Activated T-helper 17 cell treated with anti-CD3 and anti-CD28 coated beads, Interleukin-2, amount 50 U/mL, for 72 hours (primary cell): ENCODE results near the gene JAKMIP1. TPM values are rescaled to one million over a fixed set of nuclear protein-coding genes. Genes with fewer than 3 reads are reported as not detected.
A peak's percentile ranks its signal among the peaks of the same experiment; 100 is the strongest.

Source experiments
- ATAC-seq: fragments of 150-1000 bp; cut with Tn5 transposase; replicated peaks from 2 replicates; pipeline ENCODE4 v1.10.0; 2021; ENCODE audit warnings: mild to moderate bottlenecking, moderate library complexity
- H3K27ac Mint-ChIP-seq: one replicate; pipeline ENCODE4 v1.8.0; 2022; ENCODE audit warnings: mixed read lengths
- H3K27me3 Mint-ChIP-seq: one replicate; pipeline ENCODE4 v1.8.0; 2022; ENCODE audit warnings: mixed read lengths
- H3K36me3 Mint-ChIP-seq: one replicate; pipeline ENCODE4 v1.8.0; 2022; ENCODE audit warnings: low read depth, mild to moderate bottlenecking, mixed read lengths
- H3K4me1 Mint-ChIP-seq: one replicate; pipeline ENCODE4 v1.8.0; 2022; ENCODE audit warnings: mixed read lengths
- H3K4me3 Mint-ChIP-seq: one replicate; pipeline ENCODE4 v1.8.0; 2022; ENCODE audit warnings: mild to moderate bottlenecking, mixed read lengths
- H3K9me3 Mint-ChIP-seq: one replicate; pipeline ENCODE4 v1.8.0; 2022; ENCODE audit warnings: mixed read lengths
- total RNA-seq, 2 donors: library from RNA; stranded (reverse); gene quantifications; one replicate each; pipeline ENCODE4 v1.2.3, GENCODE V29; 2022

The JAKMIP1 gene
- total RNA-seq, 2 donors from 2014 or later, result 13.1 to 34.6 TPM

- Mint-ChIP-seq H3K36me3 (peaks cover 13% of the 10 kb centered on the region), H3K27ac (no peak overlapping the region)
- no peak for ATAC-seq
Observed at GRCh38 chr4:6189511-6189910, 10.8 kb downstream of the JAKMIP1 start.

GRCh38 chr4:6188687-6189305 lies 11.6 kb downstream of the JAKMIP1 start:
- H3K27ac Mint-ChIP-seq, result no peak overlapping the region
- no peak overlapping the region for H3K4me3 Mint-ChIP-seq
- H3K4me1 Mint-ChIP-seq, result peaks cover 6% of the 10 kb centered on the region
- peaks cover 13% of the 10 kb centered on the region for H3K36me3 Mint-ChIP-seq
- peaks cover 1% of the 10 kb centered on the region for H3K27me3 Mint-ChIP-seq
- no peaks in the 10 kb centered on the region for H3K9me3 Mint-ChIP-seq
- no peak for ATAC-seq

More at GRCh38 chr4:6189511-6189910, 10.8 kb downstream of the JAKMIP1 start:
- Mint-ChIP-seq H3K4me3 (no peak overlapping the region), H3K9me3 (no peaks in the 10 kb centered on the region), H3K27me3 (peaks cover 3% of the 10 kb centered on the region), H3K4me1 (peaks cover 2% of the 10 kb centered on the region)

DNA sequence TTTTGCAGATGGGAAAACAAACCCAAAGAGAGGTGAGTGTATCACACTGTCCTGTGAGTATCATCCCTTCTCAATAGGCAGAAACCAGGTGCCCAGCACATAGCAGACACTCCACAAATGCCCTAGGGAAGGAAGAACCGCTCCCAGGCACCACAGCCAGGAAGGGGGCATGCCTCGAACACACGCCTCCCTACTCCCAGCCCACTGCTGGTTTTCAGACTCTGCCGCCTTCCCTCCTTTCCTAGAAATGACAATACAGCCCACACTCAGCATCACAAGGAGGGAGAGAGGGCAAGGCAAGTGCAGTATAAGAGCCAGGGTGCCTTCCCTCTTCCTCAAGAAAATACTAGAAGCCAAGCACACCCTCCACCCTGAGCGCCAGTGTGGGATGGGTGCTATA lies 16.2 kb downstream of the JAKMIP1 start:
- H3K36me3 Mint-ChIP-seq, result peaks cover 19% of the 10 kb centered on the region
- ATAC-seq, result no peak
- H3K4me1 Mint-ChIP-seq, result peaks cover 44% of the 10 kb centered on the region
- no peaks in the 10 kb centered on the region for H3K27me3 Mint-ChIP-seq
- H3K4me3 Mint-ChIP-seq, result peak overlapping the region; percentile 74
- peak overlapping the region; percentile 87 for H3K27ac Mint-ChIP-seq
- H3K9me3 Mint-ChIP-seq, result no peaks in the 10 kb centered on the region

- H3K4me1 Mint-ChIP-seq, result peaks cover 48% of the 10 kb centered on the region
- H3K4me3 Mint-ChIP-seq, result peak overlapping the region; percentile 74
- no peaks in the 10 kb centered on the region for H3K27me3 Mint-ChIP-seq
- peaks cover under 1% of the 10 kb centered on the region for H3K9me3 Mint-ChIP-seq
- H3K36me3 Mint-ChIP-seq, result peaks cover 23% of the 10 kb centered on the region
- peak overlapping the region; percentile 87 for H3K27ac Mint-ChIP-seq
- ATAC-seq, result peak; percentile 62
Observed at GRCh38 chr4:6183740-6184139, 16.6 kb downstream of the JAKMIP1 start.

DNA sequence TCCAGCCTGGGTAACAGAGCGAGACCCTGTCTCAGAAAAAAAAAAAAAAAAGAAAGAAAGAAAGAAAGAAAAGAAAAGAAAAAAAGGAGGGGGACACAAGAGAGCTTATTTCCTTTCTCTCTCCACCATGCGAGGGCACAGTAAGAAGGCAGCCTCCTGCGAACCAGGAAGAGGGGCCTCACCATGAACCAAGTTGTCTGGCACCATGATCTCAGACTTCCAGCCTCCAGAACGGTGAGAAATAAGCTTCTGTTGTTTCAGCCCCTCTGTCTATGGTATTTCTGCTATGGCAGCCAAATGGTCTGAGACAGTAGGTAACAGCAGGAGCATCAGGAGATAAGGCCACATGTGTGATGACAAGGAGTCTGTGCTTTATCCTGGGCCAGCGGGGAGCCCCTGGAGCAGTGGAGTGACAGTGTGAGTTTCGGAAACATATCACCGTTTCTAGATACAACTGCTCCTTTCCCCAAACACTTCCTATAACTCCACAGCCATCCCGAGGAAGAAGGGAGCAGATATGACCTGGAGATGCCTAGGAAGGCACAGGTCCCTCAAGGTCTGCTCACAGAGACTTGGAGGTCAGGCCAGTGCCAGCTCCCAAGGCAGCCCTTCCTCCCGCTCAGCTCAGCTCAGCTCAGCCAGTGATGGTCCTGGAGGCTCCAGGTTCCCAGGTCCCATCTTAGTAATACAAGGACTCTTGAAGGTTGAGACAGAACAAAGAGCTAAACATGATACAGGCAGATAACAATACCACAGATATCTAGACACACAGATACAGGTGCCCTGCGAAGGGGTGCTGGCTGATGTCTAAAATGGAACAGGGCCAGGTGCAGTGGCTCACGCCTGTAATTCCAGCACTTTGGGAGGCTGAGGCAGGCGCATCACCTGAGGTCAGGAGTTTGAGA lies 17.7 kb downstream of the JAKMIP1 start:
- Mint-ChIP-seq H3K9me3 (peaks cover 12% of the 10 kb centered on the region), H3K27ac (peak overlapping the region; percentile 93), H3K4me1 (peaks cover 59% of the 10 kb centered on the region), H3K4me3 (peak overlapping the region; percentile 74), H3K36me3 (peaks cover 32% of the 10 kb centered on the region), H3K27me3 (no peaks in the 10 kb centered on the region)
- ATAC-seq, result no peak

DNA sequence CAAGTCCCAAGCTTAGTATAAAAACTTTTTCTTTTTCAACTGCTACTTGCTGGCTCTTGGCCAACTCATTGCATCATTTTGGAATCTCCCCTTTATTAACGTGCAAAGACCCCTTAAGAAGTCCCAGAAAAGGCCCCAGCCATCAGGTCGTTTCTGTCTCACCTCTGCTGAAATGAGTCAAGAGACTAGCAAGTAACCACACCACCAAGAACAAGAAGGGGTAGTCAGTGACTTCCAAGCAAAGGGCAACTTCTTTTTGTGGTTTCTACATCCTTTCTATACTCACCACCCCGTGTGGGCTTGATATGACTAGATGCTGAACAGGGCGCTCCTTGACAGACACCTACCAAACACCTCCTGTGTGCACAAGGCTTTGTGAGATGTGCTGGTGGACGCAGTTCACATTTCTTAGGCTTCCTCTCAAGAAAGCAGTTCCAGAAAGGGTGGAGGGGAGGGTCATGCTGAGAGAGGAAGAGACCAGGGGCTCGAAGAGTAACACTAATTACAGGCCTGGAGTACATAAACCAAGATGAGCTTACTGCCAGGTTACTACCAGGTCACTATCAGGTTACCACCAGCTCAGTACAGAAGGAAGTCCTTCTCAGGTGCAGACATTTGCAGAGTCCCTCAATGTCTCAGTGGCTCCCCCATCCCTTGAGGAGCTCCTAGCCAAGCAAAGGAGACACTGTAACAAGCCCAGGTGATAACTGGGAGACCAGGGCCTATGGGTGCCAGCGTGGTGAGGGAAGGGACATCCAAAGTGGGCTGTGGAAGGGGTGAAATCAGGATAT lies 19.3 kb downstream of the JAKMIP1 start:
- peak overlapping the region; percentile 93 for H3K27ac Mint-ChIP-seq
- peaks cover 61% of the 10 kb centered on the region for H3K4me1 Mint-ChIP-seq
- ATAC-seq, result peak; percentile 85
- peak overlapping the region; percentile 74 for H3K4me3 Mint-ChIP-seq
- H3K9me3 Mint-ChIP-seq, result peaks cover 12% of the 10 kb centered on the region
- no peaks in the 10 kb centered on the region for H3K27me3 Mint-ChIP-seq
- peaks cover 34% of the 10 kb centered on the region for H3K36me3 Mint-ChIP-seq

GRCh38 chr4:6179362-6179761 lies 21.0 kb downstream of the JAKMIP1 start:
- Mint-ChIP-seq H3K27ac (peak overlapping the region; percentile 93), H3K4me3 (peak overlapping the region; percentile 74), H3K27me3 (no peaks in the 10 kb centered on the region), H3K36me3 (peaks cover 34% of the 10 kb centered on the region), H3K4me1 (peaks cover 63% of the 10 kb centered on the region), H3K9me3 (peaks cover 12% of the 10 kb centered on the region)
- ATAC-seq, result peak; percentile 26

DNA sequence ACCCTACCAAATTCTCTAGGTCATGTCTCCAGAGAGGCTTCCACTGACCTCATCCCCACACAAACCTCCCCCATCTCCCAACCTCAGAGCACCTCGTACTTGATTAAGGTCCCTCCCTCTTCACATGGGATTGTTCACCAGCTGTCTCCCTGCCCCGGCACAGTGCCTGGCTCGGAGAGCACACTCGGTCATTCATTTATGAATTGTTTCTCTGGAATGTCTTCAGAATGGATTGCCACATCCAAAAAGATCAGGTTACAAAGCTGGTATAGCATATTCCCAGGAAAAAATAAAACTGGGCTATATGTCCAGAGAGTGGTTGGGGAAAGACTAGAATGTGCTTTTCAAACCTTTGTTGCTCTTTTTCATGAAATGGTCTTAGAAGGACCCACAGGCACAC lies 21.6 kb downstream of the JAKMIP1 start:
- no peaks in the 10 kb centered on the region for H3K27me3 Mint-ChIP-seq
- peaks cover 60% of the 10 kb centered on the region for H3K4me1 Mint-ChIP-seq
- peak overlapping the region; percentile 93 for H3K27ac Mint-ChIP-seq
- ATAC-seq, result no peak
- H3K9me3 Mint-ChIP-seq, result peaks cover 12% of the 10 kb centered on the region
- H3K36me3 Mint-ChIP-seq, result peaks cover 34% of the 10 kb centered on the region
- H3K4me3 Mint-ChIP-seq, result peak overlapping the region; percentile 74

GRCh38 chr4:6177587-6178197 lies 22.7 kb downstream of the JAKMIP1 start:
- Mint-ChIP-seq H3K27me3 (no peaks in the 10 kb centered on the region), H3K9me3 (peaks cover 12% of the 10 kb centered on the region), H3K36me3 (peaks cover 34% of the 10 kb centered on the region), H3K4me3 (peak overlapping the region; percentile 74), H3K27ac (peak overlapping the region; percentile 93), H3K4me1 (peaks cover 62% of the 10 kb centered on the region)
- no peak for ATAC-seq

- H3K27ac Mint-ChIP-seq, result no peak overlapping the region
- peaks cover 20% of the 10 kb centered on the region for H3K9me3 Mint-ChIP-seq
- H3K36me3 Mint-ChIP-seq, result peaks cover 18% of the 10 kb centered on the region
- H3K4me3 Mint-ChIP-seq, result no peak overlapping the region
- H3K27me3 Mint-ChIP-seq, result no peaks in the 10 kb centered on the region
- H3K4me1 Mint-ChIP-seq, result peaks cover 53% of the 10 kb centered on the region
- no peak for ATAC-seq
Observed at GRCh38 chr4:6175426-6175825, 24.9 kb downstream of the JAKMIP1 start.

DNA sequence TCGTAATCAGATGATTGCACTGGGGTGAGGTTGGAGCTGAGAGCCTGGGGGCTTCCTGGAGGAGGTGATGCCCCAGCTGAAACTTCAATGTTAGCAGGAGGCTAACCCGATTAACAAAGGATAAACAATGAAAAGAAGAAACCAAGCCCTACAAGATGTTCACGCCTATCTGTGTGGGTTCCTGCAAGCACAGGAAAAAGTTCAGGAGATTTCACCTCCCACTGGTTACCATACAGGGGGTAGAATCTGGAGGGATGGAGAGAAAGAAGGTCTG lies 27.5 kb downstream of the JAKMIP1 start:
- Mint-ChIP-seq H3K4me3 (peak overlapping the region; percentile 26), H3K36me3 (peaks cover 4% of the 10 kb centered on the region), H3K4me1 (peaks cover 27% of the 10 kb centered on the region), H3K27me3 (no peaks in the 10 kb centered on the region), H3K9me3 (peaks cover 10% of the 10 kb centered on the region), H3K27ac (peak overlapping the region; percentile 60)
- ATAC-seq, result no peak

GRCh38 chr4:6172093-6172926 lies 28.0 kb downstream of the JAKMIP1 start:
- no peaks in the 10 kb centered on the region for H3K27me3 Mint-ChIP-seq
- peak overlapping the region; percentile 60 for H3K27ac Mint-ChIP-seq
- ATAC-seq, result peak; percentile 82
- peaks cover 23% of the 10 kb centered on the region for H3K4me1 Mint-ChIP-seq
- no peaks in the 10 kb centered on the region for H3K36me3 Mint-ChIP-seq
- peaks cover 8% of the 10 kb centered on the region for H3K9me3 Mint-ChIP-seq
- H3K4me3 Mint-ChIP-seq, result peak overlapping the region; percentile 26

GRCh38 chr4:6169239-6169638 lies 31.1 kb downstream of the JAKMIP1 start:
- Mint-ChIP-seq H3K9me3 (peaks cover 8% of the 10 kb centered on the region), H3K36me3 (no peaks in the 10 kb centered on the region), H3K4me1 (peaks cover 18% of the 10 kb centered on the region), H3K27me3 (no peaks in the 10 kb centered on the region), H3K27ac (no peak overlapping the region), H3K4me3 (no peak overlapping the region)
- ATAC-seq, result no peak
